AML-193 (cell line): ENCODE results near the gene CNTFR.

Experiments
- DNase-seq, 2 experiments: peaks; one replicate each; lab custom pipeline; 2025; lab: John Stamatoyannopoulos, UW

CNTFR gene

GRCh38 chr9:34590381-34591247 lies 1.1 kb upstream of the CNTFR start:
- no peak for DNase-seq

GRCh38 chr9:34588671-34589635 lies 571 bp downstream of the CNTFR start:
- no peak for DNase-seq

GRCh38 chr9:34587271-34587670 lies 2.3 kb downstream of the CNTFR start:
- no peak for DNase-seq

- DNase-seq = no peak
Observed at GRCh38 chr9:34585946-34586669, 3.4 kb downstream of the CNTFR start.

GRCh38 chr9:34584970-34585369 lies 4.6 kb downstream of the CNTFR start:
- DNase-seq = no peak

- DNase-seq = no peak
Observed at GRCh38 chr9:34582787-34583186, 6.7 kb downstream of the CNTFR start.

GRCh38 chr9:34581318-34581717 lies 8.2 kb downstream of the CNTFR start:
- no peak for DNase-seq

- no peak for DNase-seq
Observed at GRCh38 chr9:34580358-34580757, 9.2 kb downstream of the CNTFR start.

- no peak for DNase-seq
Observed at GRCh38 chr9:34579808-34580163, 9.7 kb downstream of the CNTFR start.

- DNase-seq = no peak
Observed at GRCh38 chr9:34579104-34579807, 10.3 kb downstream of the CNTFR start.

GRCh38 chr9:34578241-34579103 lies 11.1 kb downstream of the CNTFR start:
- no peak for DNase-seq

- DNase-seq = no peak
Observed at GRCh38 chr9:34577400-34578240, 11.9 kb downstream of the CNTFR start.

GRCh38 chr9:34576597-34577399 lies 12.7 kb downstream of the CNTFR start:
- DNase-seq = no peak

GRCh38 chr9:34575862-34576596 lies 13.5 kb downstream of the CNTFR start:
- no peak for DNase-seq

- no peak for DNase-seq
Observed at GRCh38 chr9:34575241-34575640, 14.3 kb downstream of the CNTFR start.

- DNase-seq = no peak
Observed at GRCh38 chr9:34574571-34574970, 15.0 kb downstream of the CNTFR start.

GRCh38 chr9:34573599-34574325 lies 15.8 kb downstream of the CNTFR start:
- DNase-seq = no peak
